GM10266 (cell line): Measurements from ENCODE around the gene SRD5A1.

Experiments
- DNase-seq: peaks from one replicate; pipeline ENCODE4 v3.0.0; 2012; ENCODE audit errors: extremely low spot score
- TF ChIP-seq, protein P1 (sequence below): IDR thresholded peaks from 2 replicates; pipeline ENCODE4 v1.5.1; 2012; ENCODE audit warnings: mild to moderate bottlenecking, low read depth; ENCODE audit not compliant: control insufficient read depth, insufficient read depth; ENCODE audit errors: missing control alignments

SRD5A1 gene

GRCh38 chr5:6699357-6699756 lies 66.1 kb downstream of the SRD5A1 start:
- TF ChIP-seq, protein P1, sequence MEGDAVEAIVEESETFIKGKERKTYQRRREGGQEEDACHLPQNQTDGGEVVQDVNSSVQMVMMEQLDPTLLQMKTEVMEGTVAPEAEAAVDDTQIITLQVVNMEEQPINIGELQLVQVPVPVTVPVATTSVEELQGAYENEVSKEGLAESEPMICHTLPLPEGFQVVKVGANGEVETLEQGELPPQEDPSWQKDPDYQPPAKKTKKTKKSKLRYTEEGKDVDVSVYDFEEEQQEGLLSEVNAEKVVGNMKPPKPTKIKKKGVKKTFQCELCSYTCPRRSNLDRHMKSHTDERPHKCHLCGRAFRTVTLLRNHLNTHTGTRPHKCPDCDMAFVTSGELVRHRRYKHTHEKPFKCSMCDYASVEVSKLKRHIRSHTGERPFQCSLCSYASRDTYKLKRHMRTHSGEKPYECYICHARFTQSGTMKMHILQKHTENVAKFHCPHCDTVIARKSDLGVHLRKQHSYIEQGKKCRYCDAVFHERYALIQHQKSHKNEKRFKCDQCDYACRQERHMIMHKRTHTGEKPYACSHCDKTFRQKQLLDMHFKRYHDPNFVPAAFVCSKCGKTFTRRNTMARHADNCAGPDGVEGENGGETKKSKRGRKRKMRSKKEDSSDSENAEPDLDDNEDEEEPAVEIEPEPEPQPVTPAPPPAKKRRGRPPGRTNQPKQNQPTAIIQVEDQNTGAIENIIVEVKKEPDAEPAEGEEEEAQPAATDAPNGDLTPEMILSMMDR = no peak
- DNase-seq = no peak

GRCh38 chr5:6700074-6700684 lies 66.9 kb downstream of the SRD5A1 start:
- TF ChIP-seq, protein P1 = no peak
- DNase-seq = no peak

DNA sequence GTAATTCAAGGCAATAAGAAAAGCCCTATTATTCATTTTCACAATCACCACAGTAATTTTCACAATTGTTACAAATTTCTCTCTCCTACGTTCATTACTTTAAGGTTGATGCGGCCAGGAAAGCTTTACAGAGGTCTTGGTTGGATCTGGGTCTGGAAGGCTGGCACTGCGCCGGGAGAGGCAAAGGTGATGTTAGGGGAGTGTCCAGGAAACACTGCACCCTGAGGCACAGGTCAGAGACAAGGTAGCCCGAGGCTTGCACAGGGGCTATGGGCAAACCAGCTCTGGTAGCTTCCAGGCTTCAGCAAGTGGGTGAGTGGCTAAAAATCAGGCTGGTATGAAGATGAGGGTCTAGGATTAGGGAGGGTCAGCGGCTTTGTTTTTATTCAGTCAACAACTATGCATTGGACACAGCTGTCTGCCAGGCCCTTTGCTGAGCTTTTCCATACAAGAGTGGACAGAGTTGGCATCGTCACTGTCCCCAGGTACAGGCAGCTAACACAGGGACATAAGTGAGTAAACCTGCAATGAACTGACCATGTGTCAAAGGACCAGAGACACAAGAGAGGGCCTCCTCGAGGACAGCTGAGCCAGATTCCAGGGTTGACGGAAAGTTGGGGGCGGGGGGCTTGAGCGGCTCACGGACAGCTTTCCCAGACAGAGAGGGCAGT lies 67.6 kb downstream of the SRD5A1 start:
- TF ChIP-seq, protein P1 = no peak
- DNase-seq = no peak

- TF ChIP-seq, protein P1 = no peak
- no peak for DNase-seq
Measured at GRCh38 chr5:6701491-6701890, 68.3 kb downstream of the SRD5A1 start.

DNA sequence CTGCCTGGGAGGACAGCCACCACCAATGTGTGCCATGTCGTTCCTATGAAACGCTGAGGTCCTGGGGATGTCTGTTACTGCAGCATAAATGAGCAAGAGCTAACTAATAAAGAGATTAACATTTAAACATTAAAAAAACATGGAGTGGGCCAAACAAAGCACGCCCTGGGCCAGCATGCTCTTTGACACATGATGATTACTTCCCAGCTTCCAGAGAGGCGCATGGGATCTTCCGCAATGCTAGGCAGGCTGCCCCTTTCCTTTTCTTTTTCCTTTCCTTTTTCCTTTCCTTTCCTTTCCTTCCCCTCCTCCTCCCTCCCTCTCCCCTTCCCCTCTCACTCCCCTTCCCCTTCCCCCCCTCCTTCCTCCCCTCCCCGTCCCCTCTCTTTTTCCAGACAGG lies 69.4 kb downstream of the SRD5A1 start:
- TF ChIP-seq, protein P1 = no peak
- no peak for DNase-seq

DNA sequence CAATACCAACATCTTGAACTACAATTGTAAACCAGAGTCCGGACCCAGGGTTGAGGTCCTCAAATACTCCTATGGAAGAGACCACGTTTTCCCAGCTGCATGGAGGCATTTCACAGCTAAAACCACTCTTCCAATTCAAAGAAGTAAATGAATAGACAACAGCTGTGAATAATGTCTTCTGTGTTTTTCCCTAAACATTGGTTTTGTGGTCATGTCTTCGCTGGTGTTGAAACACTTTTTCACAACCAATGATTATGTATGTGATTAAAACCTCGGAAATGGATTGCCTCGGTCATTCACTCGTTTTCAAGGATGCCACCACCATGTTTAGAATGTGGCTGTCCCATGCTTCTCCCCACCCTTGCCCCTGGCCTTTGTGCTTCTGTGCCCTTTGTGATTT lies 70.6 kb downstream of the SRD5A1 start:
- no peak for DNase-seq
- TF ChIP-seq, protein P1 = no peak

GRCh38 chr5:6704361-6704851 lies 71.2 kb downstream of the SRD5A1 start:
- no peak for DNase-seq
- TF ChIP-seq, protein P1 = no peak
